Raji (cell line): ENCODE data around the gene CCL7.

ENCODE experiments used
- POLR2A ChIP-seq: IDR thresholded peaks from 2 replicates; pipeline ENCODE4 v1.6.1; 2011; ENCODE audit warnings: low read depth, low read length, control low read depth; ENCODE audit not compliant: insufficient read depth

CCL7 gene

DNA sequence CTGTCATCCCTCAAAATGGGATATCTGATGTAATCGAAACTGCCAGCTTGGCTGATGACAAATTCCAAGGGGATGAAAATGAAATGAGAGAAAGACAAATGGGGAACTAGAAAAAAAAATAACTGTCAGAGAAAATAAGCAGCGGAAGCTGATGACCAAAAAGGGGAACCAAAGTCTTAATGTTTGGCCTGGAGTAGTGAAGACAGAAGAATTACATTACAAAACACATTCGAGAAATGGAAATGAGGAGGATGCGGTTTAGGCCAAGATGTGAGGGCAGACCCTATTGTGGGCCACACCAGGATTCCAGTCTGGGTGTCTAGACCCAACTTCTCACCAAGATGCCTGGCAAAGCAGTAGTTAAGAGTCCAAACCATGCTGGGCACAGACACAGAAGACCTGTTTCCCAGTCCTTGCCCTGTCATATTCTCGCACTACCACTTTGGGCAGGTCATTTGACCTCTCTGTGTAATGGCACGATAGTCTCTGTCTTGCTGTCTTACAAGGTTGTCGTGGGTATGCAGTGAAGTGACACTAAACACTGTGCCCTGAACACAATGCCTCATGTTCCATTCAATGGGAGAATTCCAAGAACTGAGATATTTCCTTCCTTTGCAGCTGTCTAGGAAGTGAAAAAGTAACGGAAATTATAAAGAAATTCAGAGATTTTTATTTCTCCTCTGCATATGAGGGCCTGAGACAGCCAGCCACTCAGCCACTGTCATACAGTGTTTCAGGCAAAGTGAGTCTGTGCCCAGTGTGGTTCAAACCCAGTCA is 27.2 kb upstream of the CCL7 start:
- no peak for TF ChIP-seq POLR2A

DNA sequence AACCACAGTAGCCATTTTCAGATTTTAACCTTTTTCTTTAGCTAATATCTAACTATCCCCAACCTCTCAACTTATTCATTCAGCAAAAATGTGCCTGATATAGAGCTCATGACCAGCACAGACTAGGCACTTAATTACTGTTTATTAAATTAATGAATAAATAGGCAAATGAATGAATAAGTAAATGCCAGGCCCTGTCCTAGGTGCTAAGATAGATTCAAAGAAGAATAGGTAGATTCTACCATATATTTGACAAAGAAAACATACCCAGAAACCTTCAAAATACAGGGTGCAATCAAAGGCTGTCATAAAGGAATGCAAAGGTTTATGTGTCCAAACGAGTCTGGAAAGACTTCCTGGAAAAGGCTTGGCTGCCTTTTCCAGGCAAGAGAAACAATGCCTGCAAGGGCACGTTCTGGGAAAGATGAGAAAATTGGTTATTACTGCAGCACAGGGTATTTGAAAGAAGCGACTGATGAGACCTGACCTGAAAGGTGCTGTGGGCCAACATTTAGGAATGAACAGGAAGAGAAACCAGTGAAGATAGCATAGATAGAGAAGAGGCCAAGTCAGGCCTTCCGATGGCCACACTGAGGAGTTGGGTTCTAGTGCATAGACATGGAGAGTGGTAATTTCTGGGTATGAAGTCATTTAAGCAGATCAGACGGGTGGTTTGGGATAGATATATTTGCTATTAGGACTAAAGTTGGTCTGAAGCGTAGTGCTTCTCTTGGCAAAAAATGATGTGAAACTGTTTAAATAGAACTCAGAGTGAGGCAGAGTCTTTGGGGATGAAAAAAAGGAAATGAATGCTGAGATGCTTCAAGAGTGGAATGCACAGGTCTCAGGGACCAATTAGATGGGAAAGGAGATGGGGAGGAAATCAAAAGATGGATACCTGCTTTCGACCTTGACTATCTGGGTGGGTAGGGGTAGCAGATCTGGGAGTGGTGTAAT is 26.4 kb upstream of the CCL7 start:
- TF ChIP-seq POLR2A: no peak

GRCh38 chr17:34245351-34245905 is 24.6 kb upstream of the CCL7 start:
- TF ChIP-seq POLR2A: no peak

- no peak for TF ChIP-seq POLR2A
These were observed 23.6 kb upstream of the CCL7 start for GRCh38 chr17:34246446-34246845.

- TF ChIP-seq POLR2A: no peak
These were observed 23.1 kb upstream of the CCL7 start for GRCh38 chr17:34246881-34247280.

- TF ChIP-seq POLR2A: no peak
These were observed 21.5 kb upstream of the CCL7 start for GRCh38 chr17:34248511-34249024.

- TF ChIP-seq POLR2A: no peak
These were observed 21.0 kb upstream of the CCL7 start for GRCh38 chr17:34249061-34249460.

DNA sequence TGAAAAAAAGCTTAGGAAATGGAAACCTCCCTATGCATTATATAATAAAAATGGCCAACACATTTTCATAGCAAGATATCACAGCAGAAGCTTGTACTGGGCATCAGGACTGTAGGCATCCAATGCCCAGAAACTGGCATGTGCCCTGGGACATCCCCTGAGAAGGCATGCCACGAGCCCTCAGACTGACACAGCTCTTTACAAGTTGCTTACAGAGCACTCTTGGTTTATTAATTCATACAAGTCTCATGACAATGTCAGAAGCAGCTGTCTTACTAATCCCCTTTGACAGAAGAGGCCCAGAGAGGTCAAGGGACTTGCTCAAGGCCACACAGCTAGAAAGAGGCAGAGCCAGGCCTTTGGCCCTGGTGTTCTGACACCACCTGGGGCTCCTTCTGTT is 20.5 kb upstream of the CCL7 start:
- TF ChIP-seq POLR2A: no peak

- no peak for TF ChIP-seq POLR2A
These were observed 18.8 kb upstream of the CCL7 start for GRCh38 chr17:34251186-34251585.

- no peak for TF ChIP-seq POLR2A
These were observed 18.0 kb upstream of the CCL7 start for GRCh38 chr17:34252095-34252443.

DNA sequence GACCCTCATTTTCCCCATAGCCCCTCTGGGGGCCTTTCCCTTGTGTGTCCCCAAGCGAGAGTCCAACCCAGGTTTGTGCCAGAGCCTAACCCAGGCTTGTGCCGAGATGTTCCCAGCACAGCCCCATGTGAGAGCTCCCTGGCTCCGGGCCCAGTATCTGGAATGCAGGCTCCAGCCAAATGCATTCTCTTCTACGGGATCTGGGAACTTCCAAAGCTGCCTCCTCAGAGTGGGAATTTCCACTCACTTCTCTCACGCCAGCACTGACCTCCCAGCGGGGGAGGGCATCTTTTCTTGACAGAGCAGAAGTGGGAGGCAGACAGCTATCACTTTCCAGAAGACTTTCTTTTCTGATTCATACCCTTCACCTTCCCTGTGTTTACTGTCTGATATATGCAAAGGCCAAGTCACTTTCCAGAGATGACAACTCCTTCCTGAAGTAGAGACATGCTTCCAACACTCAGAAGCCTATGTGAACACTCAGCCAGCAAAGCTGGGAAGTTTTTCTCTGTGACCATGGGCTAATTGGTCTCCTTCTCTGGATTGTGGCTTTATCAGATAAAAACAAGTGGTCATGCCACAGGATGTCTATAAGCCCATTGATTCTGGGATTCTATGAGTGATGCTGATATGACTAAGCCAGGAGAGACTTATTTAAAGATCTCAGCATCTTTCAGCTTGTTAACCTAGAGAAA is 17.4 kb upstream of the CCL7 start:
- no peak for TF ChIP-seq POLR2A

DNA sequence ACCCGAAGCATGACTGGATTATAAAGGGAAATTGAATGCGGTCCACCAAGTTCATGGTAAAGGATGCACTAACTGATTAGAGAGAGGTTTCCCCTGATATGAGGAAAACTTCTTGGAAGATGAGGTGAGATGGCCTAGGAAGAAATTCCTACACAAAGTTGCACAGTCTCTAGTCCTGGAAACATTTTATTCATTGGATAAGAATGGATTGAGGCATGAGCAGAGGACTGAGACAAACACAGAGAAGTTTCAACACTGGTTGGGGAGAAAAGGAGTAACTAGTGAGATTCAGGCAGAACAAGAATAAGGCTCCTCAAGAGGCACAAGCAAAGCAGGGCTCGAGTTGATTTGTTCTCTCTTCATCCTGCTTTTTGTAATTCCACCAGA is 16.9 kb upstream of the CCL7 start:
- no peak for TF ChIP-seq POLR2A

GRCh38 chr17:34254146-34254545 is 15.9 kb upstream of the CCL7 start:
- TF ChIP-seq POLR2A: no peak

DNA sequence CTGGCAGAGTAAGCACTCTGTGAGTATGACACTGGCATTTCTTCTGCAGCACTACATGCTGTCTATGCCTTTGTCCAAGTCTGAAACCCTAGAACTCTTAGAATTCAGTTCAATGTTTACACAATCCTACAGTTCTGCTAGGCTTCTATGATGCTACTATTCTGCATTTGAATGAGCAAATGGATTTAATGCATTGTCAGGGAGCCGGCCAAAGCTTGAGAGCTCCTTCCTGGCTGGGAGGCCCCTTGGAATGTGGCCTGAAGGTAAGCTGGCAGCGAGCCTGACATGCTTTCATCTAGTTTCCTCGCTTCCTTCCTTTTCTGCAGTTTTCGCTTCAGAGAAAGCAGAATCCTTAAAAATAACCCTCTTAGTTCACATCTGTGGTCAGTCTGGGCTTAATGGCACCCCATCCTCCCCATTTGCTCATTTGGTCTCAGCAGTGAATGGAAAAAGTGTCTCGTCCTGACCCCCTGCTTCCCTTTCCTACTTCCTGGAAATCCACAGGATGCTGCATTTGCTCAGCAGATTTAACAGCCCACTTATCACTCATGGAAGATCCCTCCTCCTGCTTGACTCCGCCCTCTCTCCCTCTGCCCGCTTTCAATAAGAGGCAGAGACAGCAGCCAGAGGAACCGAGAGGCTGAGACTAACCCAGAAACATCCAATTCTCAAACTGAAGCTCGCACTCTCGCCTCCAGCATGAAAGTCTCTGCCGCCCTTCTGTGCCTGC is 15.2 kb upstream of the CCL7 start, which contains the start of gene CCL2:
Gene CCL2 (plus strand): TSS at position 635 of the 730 bp plus-strand sequence. CDS start 65 bp downstream, at position 700.
- no peak for TF ChIP-seq POLR2A
